H9 (cell line): ENCODE data around the gene ITPR1. TPM values are rescaled to one million over a fixed set of nuclear protein-coding genes. Genes with fewer than 3 reads are reported as not detected.

ENCODE experiments used
- DNase-seq: peaks from one replicate; pipeline ENCODE4 v3.0.0-alpha.2; 2017
- H2AFZ ChIP-seq: one replicate; pipeline ENCODE4 v1.6.1; 2013; ENCODE audit warnings: mild to moderate bottlenecking, low read length, control low read depth, moderate library complexity
- H2AK5ac ChIP-seq: 2 replicates; pipeline ENCODE4 v1.6.1; 2013; ENCODE audit warnings: low read length, control low read depth, mixed read lengths; ENCODE audit not compliant: insufficient read length
- H2BK120ac ChIP-seq: one replicate; pipeline ENCODE4 v1.6.1; 2013; ENCODE audit warnings: low read depth, mild to moderate bottlenecking, low read length, control low read depth, inconsistent platforms; ENCODE audit not compliant: poor library complexity, severe bottlenecking
- H2BK12ac ChIP-seq: 2 replicates; pipeline ENCODE4 v1.6.1; 2013; ENCODE audit warnings: low read length, control low read depth, mixed read lengths, low read depth; ENCODE audit not compliant: insufficient read length
- H2BK15ac ChIP-seq: 2 replicates; pipeline ENCODE4 v1.6.1; 2013; ENCODE audit warnings: low read depth, low read length, control low read depth
- H2BK20ac ChIP-seq: one replicate; pipeline ENCODE4 v1.6.1; 2013; ENCODE audit warnings: low read depth, mild to moderate bottlenecking, low read length, control low read depth, inconsistent platforms; ENCODE audit not compliant: poor library complexity, severe bottlenecking
- H2BK5ac ChIP-seq: 2 replicates; pipeline ENCODE4 v1.6.1; 2013; ENCODE audit warnings: low read length, control low read depth, mixed read lengths; ENCODE audit not compliant: insufficient read length
- H3K14ac ChIP-seq: 2 replicates; pipeline ENCODE4 v1.6.1; 2013; ENCODE audit warnings: low read length, control low read depth; ENCODE audit not compliant: insufficient read depth
- H3K18ac ChIP-seq: 2 replicates; pipeline ENCODE4 v1.6.1; 2013; ENCODE audit warnings: low read depth, mild to moderate bottlenecking, mixed read lengths, low read length, control low read depth; ENCODE audit not compliant: insufficient read length
- H3K23ac ChIP-seq: 2 replicates; pipeline ENCODE4 v1.6.1; 2013; ENCODE audit warnings: low read length, control low read depth, mixed read lengths, low read depth; ENCODE audit not compliant: insufficient read length
- H3K23me2 ChIP-seq: 2 replicates; pipeline ENCODE4 v1.6.1; 2013; ENCODE audit warnings: low read depth, mild to moderate bottlenecking, mixed read lengths, low read length, control low read depth; ENCODE audit not compliant: insufficient read length, poor library complexity, severe bottlenecking
- H3K27ac ChIP-seq: 2 replicates; pipeline ENCODE4 v1.5.1; 2013; ENCODE audit warnings: low read length, control low read depth, mixed read lengths, low read depth; ENCODE audit not compliant: insufficient read length
- H3K27me3 ChIP-seq: 2 replicates; pipeline ENCODE4 v1.6.1; 2013; ENCODE audit warnings: low read length, control low read depth, inconsistent platforms; ENCODE audit not compliant: insufficient read depth
- H3K4ac ChIP-seq: 2 replicates; pipeline ENCODE4 v1.6.1; 2013; ENCODE audit warnings: low read depth, mild to moderate bottlenecking, control low read depth, inconsistent platforms, low read length, moderate library complexity
- H3K4me1 ChIP-seq: 2 replicates; pipeline ENCODE4 v1.6.1; 2013; ENCODE audit warnings: low read length, control low read depth, inconsistent platforms; ENCODE audit not compliant: insufficient read depth
- H3K4me2 ChIP-seq: 2 replicates; pipeline ENCODE4 v1.6.1; 2013; ENCODE audit warnings: low read length, control low read depth, mixed read lengths; ENCODE audit not compliant: insufficient read length, insufficient read depth
- H3K56ac ChIP-seq: 2 replicates; pipeline ENCODE4 v1.6.1; 2013; ENCODE audit warnings: low read depth, mild to moderate bottlenecking, mixed read lengths, low read length, control low read depth; ENCODE audit not compliant: insufficient read length
- H3K79me1 ChIP-seq: 2 replicates; pipeline ENCODE4 v1.6.1; 2013; ENCODE audit warnings: low read depth, mild to moderate bottlenecking, moderate library complexity, low read length, control low read depth, inconsistent platforms; ENCODE audit not compliant: insufficient read depth, poor library complexity, severe bottlenecking
- H3K79me2 ChIP-seq: 2 replicates; pipeline ENCODE4 v1.6.1; 2013; ENCODE audit warnings: low read length, control low read depth, inconsistent platforms; ENCODE audit not compliant: insufficient read depth
- H3K9ac ChIP-seq: 2 replicates; pipeline ENCODE4 v1.6.1; 2013; ENCODE audit warnings: low read length, control low read depth, mixed read lengths; ENCODE audit not compliant: insufficient read length; ENCODE audit errors: extremely low read depth
- H3K9me3 ChIP-seq: one replicate; pipeline ENCODE4 v1.6.1; 2013; ENCODE audit warnings: low read depth, low read length, inconsistent platforms; ENCODE audit not compliant: control insufficient read depth
- H3T11ph ChIP-seq: one replicate; pipeline ENCODE4 v1.6.1; 2013; ENCODE audit warnings: mild to moderate bottlenecking, low read length, control low read depth, inconsistent platforms
- H4K20me1 ChIP-seq: one replicate; pipeline ENCODE4 v1.6.1; 2013; ENCODE audit not compliant: control insufficient read depth, insufficient read length, insufficient read depth
- H4K5ac ChIP-seq: 2 replicates; pipeline ENCODE4 v1.6.1; 2013; ENCODE audit warnings: low read depth, mild to moderate bottlenecking, mixed read lengths, low read length, control low read depth; ENCODE audit not compliant: insufficient read length
- H4K8ac ChIP-seq: replicated peaks from 2 replicates; pipeline ENCODE4 v1.6.1; 2013; ENCODE audit warnings: low read length, control low read depth, mixed read lengths, low read depth; ENCODE audit not compliant: insufficient read length
- H4K91ac ChIP-seq: 2 replicates; pipeline ENCODE4 v1.6.1; 2013; ENCODE audit warnings: low read depth, mild to moderate bottlenecking, moderate library complexity, mixed read lengths, low read length, control low read depth; ENCODE audit not compliant: insufficient read length
- H3K27ac Mint-ChIP-seq, 3 experiments: 2 replicates in 2 of 3; 3 replicates in 1 of 3; pipeline ENCODE4 v1.8.0; 2020 to 2021; ENCODE audit warnings: mixed read lengths in 3 of 3, mild to moderate bottlenecking in 1 of 3, moderate library complexity in 1 of 3
- H3K27me3 Mint-ChIP-seq: 2 replicates; pipeline ENCODE4 v1.8.0; 2021; ENCODE audit warnings: low read depth, mild to moderate bottlenecking, moderate library complexity, mixed read lengths
- H3K36me3 Mint-ChIP-seq, 3 experiments: 2 replicates in 2 of 3; 3 replicates in 1 of 3; pipeline ENCODE4 v1.8.0; 2020 to 2021; ENCODE audit warnings: low read depth in 3 of 3, mixed read lengths in 3 of 3; ENCODE audit not compliant: insufficient read depth in 1 of 3
- H3K4me1 Mint-ChIP-seq, 2 experiments: 2 replicates each; pipeline ENCODE4 v1.8.0; 2020; ENCODE audit warnings: mixed read lengths in 2 of 2
- H3K4me3 Mint-ChIP-seq, 2 experiments: 2 replicates in 1 of 2; 3 replicates in 1 of 2; pipeline ENCODE4 v1.8.0; 2020 to 2021; ENCODE audit warnings: mild to moderate bottlenecking in 2 of 2, mixed read lengths in 2 of 2, moderate library complexity in 1 of 2
- H3K9me3 Mint-ChIP-seq, 2 experiments: 2 replicates in 1 of 2; 3 replicates in 1 of 2; pipeline ENCODE4 v1.8.0; 2020; ENCODE audit warnings: mild to moderate bottlenecking in 2 of 2, mixed read lengths in 2 of 2, moderate library complexity in 1 of 2
- CTCF ChIP-seq: fragments of 200-600 bp; sonication (generic); conservative IDR thresholded peaks from 3 replicates; pipeline ENCODE4 v1.8.0; 2021; ENCODE audit warnings: antibody characterized with exemption, mild to moderate bottlenecking
- WGBS: extraction: QIAGEN DNeasy Blood & Tissue Kit; methylation state at CpG from one replicate; pipeline ENCODE4 v1.1.7; 2013; ENCODE audit warnings: missing lambda C conversion rate, low lambda C conversion rate, mixed read lengths; ENCODE audit not compliant: insufficient read length; ENCODE audit errors: extremely low coverage; 5-methylcytosine and 5-hydroxymethylcytosine counted together
- total RNA-seq: library from RNA; stranded (reverse); gene quantifications from 2 replicates; pipeline ENCODE4 v1.2.1, GENCODE V29; 2021

ITPR1 gene
- total RNA-seq, 1 experiment from 2014 or later: 4.2 TPM

DNA sequence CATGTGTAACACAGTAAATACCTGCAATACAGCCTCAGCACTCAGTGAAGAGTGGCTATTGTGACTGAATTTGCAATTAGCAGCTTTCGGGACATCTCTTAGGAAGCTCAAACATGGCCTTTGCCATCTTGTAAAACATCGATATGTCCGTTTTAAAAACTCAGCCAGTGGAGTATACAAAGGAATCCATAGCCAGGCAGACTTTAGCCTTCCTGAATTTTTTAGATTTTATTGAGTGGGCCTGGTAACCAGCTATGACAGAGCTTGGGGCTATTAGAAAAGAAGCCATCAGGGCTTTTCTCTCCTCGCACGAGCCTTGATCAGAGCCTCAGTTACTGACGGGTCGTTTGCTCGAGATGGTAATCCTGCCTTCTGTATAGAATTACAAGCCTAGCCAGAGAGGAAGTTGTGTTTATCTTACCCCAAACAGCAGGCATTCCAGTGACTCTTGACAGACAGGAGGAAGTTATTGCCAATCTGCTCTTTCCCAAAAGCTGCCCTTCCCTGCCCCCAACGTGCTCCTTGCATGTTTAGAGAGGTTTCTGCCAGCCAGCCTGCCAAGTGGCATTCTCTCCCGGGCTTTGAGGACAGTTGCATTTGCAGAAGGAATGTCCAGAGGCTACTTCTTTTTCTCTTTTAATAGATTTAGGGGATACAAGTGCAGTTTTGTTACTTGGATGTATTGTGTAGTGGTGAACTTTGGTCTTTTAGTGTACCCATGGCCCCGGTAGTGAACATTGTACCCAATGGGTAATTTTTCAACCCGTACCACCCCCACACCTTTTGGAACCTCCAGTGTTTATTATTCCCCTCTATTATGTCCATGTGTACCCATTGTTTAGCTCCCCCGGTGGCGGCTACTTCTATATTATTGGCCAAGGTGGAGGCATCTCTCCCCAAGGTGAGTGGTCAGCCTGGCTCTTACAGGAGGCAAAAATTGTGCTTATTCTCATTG lies 40.6 kb downstream of the ITPR1 start:
- no peak for DNase-seq
- Histone ChIP-seq H2AFZ (no peak overlapping the region), H3K56ac (no peak overlapping the region), H3K9me3 (no peaks in the 10 kb centered on the region), H3K23me2 (no peaks in the 10 kb centered on the region), H3K4me2 (no peak overlapping the region), H3K27ac (no peak overlapping the region), H2BK20ac (no peak overlapping the region), H3K18ac (no peak overlapping the region), H4K5ac (no peak overlapping the region), H3K79me1 (no peaks in the 10 kb centered on the region), H3T11ph (no peak overlapping the region), H3K14ac (no peak overlapping the region), H2BK15ac (no peak overlapping the region), H3K4ac (no peak overlapping the region), H3K23ac (no peak overlapping the region), H2BK5ac (no peak overlapping the region), H3K79me2 (no peaks in the 10 kb centered on the region), H4K91ac (no peak overlapping the region), H3K9ac (no peak overlapping the region), H4K20me1 (no peaks in the 10 kb centered on the region), H4K8ac (no peak overlapping the region), H3K4me1 (no peaks in the 10 kb centered on the region; the same call in 1 of the 2 replicates), H2AK5ac (no peak overlapping the region), H3K27me3 (no peaks in the 10 kb centered on the region), H2BK12ac (peak overlapping the region; percentile 53), H2BK120ac (no peak overlapping the region)
- H3K9me3 Mint-ChIP-seq: peaks cover 8% of the 10 kb centered on the region in 2 experiments
- H3K36me3 Mint-ChIP-seq: peaks cover 0 to 10% (median 0%) of the 10 kb centered on the region in 3 experiments; a peak in 3 of 7 replicates
- peak; percentile 35; the same call in 2 of the 3 replicates for TF ChIP-seq CTCF
- H3K27ac Mint-ChIP-seq: peak overlapping the region in 1 of 3 experiments; percentile 74; a peak in 2 of 7 replicates
- H3K4me1 Mint-ChIP-seq: peaks cover 11 to 23% of the 10 kb centered on the region in 2 experiments
- WGBS: no CpG with 5 or more reads among the region's 14 CpGs
- no peak overlapping the region for H3K4me3 Mint-ChIP-seq
- no peaks in the 10 kb centered on the region; the same call in 1 of the 2 replicates for H3K27me3 Mint-ChIP-seq
